GM21515 (cell line): ENCODE data around the gene ZDHHC13.

Experiments used
- ATAC-seq: cut with Tn5 transposase; IDR thresholded peaks from one replicate; pipeline ENCODE4 v1.9.1; 2021; ENCODE audit not compliant: unreplicated experiment

The ZDHHC13 gene

GRCh38 chr11:19201737-19202605 is 85.0 kb downstream of the ZDHHC13 start, which contains the start of gene CSRP3:
CSRP3 (minus strand) TSS chr11:19201983; CDS start chr11:19192448, 9,535 bp downstream.
- ATAC-seq: no peak

- ATAC-seq: no peak
Observed at GRCh38 chr11:19204836-19205235, 87.9 kb downstream of the ZDHHC13 start.

- no peak for ATAC-seq
Observed at GRCh38 chr11:19208181-19208580, 91.2 kb downstream of the ZDHHC13 start.

- ATAC-seq: no peak
Observed at GRCh38 chr11:19208959-19209546, 92.1 kb downstream of the ZDHHC13 start.

- no peak for ATAC-seq
Observed at GRCh38 chr11:19209617-19210370, 92.8 kb downstream of the ZDHHC13 start.

GRCh38 chr11:19216021-19216420 is 99.1 kb downstream of the ZDHHC13 start:
- ATAC-seq: no peak

GRCh38 chr11:19216709-19217374 is 99.9 kb downstream of the ZDHHC13 start:
- no peak for ATAC-seq

- ATAC-seq: no peak
Observed at GRCh38 chr11:19218216-19218615, 101.2 kb downstream of the ZDHHC13 start.

GRCh38 chr11:19218786-19219460 is 102.0 kb downstream of the ZDHHC13 start:
- ATAC-seq: no peak

GRCh38 chr11:19220903-19221724 is 104.1 kb downstream of the ZDHHC13 start:
- ATAC-seq: no peak

- ATAC-seq: no peak
Observed at GRCh38 chr11:19225123-19225522, 108.2 kb downstream of the ZDHHC13 start.

GRCh38 chr11:19225581-19225980 is 108.6 kb downstream of the ZDHHC13 start:
- ATAC-seq: no peak
